ENCODE results near the gene NT5E. TPM values are rescaled to one million over a fixed set of nuclear protein-coding genes. Genes with fewer than 3 reads are reported as not detected.

NT5E gene
- total RNA-seq, 1 donor from 2014 or later, result 8.2 TPM

DNA sequence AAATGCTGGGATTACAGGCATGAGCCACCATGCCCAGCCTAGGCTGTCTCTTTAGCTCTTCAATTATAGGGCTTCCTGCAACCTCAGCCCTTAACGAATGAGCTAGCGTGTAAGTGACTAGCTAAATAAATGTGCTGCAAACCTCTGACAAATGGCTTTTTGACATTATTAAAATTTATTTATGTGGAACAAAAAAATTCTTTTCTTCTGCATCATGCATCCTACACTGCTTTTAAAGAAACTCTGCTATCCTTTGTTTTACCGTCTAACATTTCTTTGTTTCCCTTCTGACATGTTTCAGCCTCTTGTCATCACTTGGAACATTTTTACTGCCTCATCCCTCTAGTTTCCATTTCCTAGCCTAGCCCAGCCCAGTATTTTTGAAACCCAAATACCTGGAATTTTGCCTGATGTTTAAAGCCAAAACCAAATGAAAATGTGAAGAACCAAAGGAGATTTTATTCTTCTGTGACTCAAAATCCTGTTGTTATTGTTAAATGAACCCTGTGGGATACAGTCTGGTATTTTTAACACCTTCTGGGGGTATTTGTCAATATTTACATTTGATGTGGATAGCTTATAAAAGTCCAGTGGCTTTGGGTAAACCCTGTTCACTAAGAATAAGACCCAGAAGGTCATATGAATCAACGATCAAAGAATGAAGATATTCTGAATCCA lies 9.5 kb downstream of the NT5E start:
- FAIRE-seq (no peak), DNase-seq (ENCODE audit: low spot score in 2 of 2) (no peak)

DNA sequence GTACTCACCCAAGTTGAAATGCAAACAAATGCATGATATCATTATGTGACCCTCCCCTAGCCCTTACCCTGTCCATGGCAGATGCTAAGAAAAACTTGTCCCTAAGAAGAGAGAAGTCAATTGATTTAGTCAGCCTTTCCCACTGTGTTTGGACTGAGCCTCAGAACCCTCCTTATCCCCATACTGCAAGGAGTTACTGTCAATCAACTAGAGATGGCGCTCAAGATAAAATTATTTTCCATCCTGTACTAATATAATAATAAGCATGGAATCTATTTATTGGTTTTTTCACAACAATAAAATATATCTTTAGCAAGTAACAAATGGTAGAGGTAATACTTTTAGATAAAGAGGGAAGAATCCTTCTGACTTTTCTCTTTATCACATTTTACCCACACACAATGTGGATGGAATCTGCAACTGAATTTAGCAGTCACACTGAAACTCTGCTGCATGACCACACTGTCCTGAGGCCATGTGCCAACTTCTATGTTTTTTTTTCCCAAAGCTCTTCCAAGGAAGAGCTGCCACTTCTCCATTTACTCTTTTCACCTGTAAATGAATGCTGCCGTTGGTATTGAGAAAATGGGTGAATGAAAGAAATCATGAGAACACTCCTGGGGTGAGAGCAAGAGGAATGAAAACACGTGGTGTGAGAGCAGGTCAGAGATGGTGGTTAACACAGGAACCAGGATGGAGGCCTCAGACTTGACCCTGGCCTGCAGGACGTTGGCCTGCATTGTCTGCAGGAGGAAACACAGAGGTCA lies 10.5 kb downstream of the NT5E start:
- FAIRE-seq (no peak), DNase-seq (ENCODE audit: low spot score in 2 of 2) (no peak)

DNA sequence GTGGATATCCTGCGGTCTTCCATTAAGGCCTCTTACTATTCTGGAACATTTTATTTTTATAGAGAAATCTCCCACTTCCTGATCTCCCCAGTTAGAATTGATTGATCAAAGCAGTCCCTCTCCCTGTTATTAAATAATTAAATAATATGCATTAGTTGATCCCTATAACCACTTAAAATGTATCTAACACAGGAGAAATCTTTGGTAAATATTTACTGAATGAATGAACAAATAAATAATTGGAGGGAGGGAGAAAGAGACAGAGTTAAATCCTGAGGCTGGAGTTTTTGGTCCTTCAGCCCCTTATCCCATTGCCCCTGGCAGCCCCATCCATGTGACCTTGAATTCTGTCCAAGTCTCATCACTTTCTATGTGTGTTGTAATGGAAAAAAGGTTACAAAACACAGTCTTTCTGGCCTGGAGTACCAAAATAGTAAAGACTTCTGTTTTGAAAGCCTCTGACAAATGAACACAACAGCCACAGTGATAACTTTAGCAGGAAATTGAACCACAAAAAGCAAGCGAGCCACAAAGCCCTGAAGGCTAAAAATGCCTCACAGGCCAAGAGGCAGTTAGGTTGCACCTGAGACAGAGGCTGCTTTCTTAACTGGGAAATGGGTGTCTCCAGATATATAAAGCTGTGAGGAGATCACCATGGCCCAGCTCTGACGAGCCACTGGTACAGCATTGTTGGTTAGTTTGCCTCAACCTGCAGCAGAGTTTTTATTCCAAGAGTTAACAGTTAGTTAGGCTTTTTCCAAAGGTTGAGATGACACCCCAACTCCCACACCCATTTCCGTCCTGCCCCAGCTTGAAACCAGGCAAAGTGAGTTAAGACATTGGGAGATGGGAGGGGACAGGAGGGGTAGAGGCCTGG lies 11.3 kb downstream of the NT5E start:
- FAIRE-seq (no peak), DNase-seq (ENCODE audit: low spot score in 2 of 2) (no peak)

DNA sequence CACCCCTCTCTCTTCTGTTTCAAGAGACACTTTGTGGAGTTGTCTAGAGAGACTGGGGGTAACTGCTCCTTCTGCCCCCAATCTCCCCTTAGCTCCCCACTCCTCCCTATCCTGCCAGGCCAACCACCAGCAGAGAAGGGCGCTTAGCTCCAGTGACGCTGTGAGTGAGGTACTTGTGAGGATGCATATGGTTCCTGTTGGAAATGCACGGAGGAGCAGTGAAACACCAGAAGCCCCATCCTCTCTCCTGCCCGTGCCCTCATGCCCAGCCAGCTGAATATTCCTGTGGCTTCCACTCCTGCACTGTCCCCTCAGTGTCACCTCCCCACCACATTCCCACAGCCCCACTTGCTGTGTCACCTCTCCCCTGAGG lies 11.9 kb downstream of the NT5E start:
- no peak for FAIRE-seq
- no peak for DNase-seq (ENCODE audit: low spot score in 2 of 2)

DNA sequence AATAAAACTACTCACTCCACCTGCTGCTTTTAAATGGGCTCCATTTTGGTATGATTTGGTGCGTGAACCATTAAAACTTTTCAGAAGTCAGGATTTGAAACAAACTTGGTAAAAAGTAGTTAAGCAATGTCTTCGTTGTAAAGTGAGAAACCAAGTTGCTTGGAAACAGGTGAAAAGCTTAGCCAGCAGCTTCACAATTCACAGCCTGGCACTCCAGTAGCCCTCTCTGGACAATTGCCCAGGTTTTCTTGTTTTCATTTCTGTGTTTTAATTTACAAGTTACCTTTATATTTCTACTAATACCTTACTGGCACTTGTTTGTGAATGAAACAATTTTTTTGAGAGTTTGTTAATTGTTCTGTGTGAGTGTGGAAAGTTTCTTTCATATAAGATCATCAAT lies 12.8 kb downstream of the NT5E start:
- no peak for FAIRE-seq
- no peak for DNase-seq (ENCODE audit: low spot score in 2 of 2)

DNA sequence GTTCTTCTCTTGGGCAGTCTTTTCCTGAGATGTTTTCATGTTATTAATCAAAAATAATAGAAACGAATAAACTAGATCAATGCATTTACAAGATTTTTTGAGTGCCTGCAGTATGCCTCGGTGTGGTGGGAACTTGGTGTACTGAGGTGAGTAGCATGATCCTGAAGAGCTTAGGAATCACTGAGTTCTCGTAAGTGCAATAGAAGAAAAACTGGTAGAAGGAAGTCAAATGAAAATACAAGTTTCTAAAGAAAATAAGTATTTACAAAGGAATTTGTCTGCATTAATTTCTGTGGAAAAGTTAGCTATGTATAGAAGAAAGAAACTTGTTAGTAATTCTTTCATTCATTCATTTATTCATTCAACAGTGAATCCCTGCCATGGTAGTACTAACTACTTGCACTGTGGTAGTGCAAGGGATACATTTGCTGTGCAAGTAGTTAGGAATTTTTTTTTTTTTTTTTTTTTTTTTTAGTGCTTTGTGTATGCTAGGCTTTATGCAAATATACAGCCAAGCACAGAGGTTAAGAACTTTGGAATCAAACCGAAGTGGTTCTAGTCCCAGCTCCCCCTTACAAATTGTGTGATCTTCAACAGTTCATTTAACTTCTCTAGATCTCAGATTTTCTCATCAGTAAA lies 13.9 kb downstream of the NT5E start:
- FAIRE-seq, result no peak
- no peak for DNase-seq (ENCODE audit: low spot score in 2 of 2)

DNA sequence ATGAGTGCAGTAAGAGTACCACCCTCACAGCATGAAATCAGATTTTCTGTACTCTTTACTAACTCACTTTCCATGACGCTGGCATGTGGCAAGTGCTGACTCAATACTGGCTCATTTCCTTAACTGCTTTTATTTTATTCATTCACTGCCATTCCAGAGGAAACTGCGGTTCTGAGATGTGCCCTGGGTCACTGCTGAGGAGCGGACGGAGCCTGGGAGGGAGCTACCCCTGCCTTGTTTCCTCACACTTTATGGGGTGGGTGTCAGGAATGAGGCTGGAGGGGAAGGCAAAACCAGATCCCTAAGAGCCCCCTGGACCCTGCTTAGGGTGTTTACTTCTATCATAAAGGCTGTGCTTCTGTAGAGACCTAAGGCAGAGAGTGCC lies 14.4 kb downstream of the NT5E start:
- DNase-seq (ENCODE audit: low spot score in 2 of 2) (peak in 1 of 2 donors; percentile 13), FAIRE-seq (no peak)

DNA sequence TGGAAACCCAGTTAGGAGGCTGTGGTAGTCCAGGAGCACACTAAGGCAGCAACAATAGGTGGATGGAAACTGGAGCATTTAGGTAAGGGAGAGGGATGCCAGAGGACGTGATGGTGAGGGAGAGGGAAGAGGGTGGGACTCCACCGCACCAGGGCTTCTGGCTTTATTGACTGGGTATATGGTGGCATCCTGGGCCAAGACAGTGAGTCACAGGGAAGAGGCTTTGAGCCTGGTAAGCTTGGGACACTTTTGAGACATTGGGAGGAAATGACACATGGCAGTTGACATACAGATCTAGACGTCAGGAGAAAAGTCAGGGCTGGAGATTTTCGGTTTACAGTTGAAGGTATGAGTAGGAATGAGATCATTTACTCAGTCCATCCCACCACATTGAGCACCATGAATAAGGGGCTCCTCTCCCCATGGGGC lies 14.9 kb downstream of the NT5E start:
- no peak for FAIRE-seq

DNA sequence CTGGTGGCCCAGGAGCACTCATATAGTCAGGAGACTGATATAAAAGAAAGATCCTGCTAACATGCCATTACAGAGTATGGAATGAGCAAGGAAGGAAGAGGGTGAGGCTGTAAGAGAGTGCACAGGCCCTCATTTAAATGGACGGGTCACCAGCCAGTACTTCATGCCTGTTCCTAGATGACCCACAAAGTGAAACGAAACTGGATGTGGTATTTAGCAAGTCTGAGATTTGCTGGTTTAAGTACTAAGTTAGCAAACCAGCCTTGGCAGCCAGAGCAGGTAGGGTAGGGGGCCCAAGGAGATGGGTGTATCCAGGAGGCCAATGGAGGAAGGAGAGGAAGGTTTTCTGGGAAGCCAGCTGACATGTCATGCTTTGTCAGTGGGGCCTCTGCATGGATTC lies 15.9 kb downstream of the NT5E start:
- DNase-seq (ENCODE audit: low spot score in 2 of 2) (no peak), FAIRE-seq (no peak)

More for the DNA sequence above, 14.9 kb downstream of the NT5E start:
- no peak for DNase-seq (ENCODE audit: low spot score in 2 of 2)

DNA sequence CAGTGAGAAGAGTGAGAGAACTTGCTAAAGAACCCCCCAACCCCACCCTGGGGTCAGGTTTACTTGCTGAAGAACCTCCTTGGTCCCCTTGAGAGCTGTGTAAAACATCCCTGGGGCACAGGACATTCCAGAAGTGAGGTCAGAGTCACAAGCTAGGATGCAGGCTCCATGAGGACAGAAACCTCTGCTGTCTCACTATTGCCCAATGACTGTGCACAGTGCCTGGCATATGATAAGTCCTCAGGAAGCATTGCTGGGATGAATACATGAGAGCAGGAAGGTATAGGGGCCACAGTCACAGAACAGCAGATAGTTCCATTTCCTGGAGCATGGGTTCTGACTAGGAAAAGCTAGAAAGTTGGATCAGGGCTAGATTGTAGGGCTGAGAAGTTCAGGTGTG lies 18.4 kb downstream of the NT5E start:
- no peak for DNase-seq (ENCODE audit: low spot score in 2 of 2)
- FAIRE-seq, result no peak

DNA sequence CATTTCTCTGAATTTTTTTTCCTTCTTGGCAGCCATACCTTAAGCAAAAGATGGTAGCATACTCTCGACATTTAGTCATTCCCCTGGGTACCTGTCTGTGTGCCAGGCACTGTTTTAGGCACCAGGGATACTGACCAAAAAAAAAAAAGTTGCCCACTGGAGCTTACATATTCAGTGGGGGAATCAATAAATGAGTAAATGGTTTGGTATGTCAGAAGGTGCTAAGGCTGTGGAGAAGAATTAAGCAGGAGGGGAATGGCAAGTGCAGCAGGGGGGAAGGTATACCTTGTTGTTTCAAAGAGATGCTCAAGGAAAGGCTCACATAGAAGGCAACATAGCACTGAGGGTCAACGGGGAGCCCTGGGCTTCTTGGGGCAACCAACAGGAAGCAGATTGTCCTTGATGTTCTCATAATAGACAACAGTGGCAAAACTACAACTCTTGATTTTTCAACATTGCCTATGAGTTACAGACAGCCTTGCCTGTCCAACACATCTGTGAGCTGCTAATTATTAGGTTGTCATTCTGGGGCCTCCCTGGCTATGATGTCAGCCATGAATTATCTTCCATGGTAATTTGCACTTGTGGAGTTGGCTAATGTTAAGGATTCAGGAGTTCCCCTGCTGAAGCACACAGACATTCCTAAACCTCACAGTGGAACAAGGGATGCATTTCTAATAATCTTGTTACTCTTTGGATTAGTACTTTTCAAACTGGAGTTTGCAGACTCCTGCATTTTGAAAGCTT lies 19.6 kb downstream of the NT5E start:
- FAIRE-seq, result no peak
- no peak for DNase-seq (ENCODE audit: low spot score in 2 of 2)

DNA sequence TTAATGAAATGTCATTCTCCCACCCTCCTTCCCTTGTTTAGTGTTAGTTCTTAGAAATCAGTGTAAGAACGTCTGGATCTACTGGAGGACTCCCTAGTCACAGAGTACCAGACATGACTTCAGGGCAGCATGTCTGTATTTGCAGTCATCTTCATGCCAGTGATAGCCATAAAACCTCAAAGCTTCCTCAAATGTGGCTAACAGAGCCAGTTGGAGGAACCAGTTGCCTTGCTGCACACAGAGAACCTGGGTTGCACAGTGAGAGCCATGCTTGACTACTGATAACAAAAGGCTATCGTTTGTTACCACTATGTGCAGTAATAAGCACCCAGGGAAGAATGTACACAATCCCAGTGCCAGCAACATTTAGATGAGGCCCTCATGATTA lies 20.1 kb downstream of the NT5E start:
- DNase-seq (ENCODE audit: low spot score in 2 of 2) (no peak), FAIRE-seq (no peak)

DNA sequence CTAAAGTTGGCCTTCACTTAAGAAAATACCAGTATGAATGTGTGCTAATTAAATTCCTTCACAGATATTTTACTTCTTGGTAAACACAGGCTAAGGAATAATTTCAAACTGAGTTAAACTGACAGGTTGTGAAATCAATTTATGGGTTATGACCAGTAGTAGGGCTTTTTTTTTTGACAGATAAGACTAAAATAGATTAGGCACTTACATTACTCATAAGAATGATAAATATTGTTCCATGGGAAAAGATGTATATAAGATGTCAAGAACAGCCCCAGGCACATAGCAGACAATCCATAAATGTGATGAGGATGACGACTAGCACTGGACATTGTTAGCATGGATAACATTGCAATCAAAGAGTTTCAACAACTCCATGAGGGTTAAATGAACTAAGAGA lies 22.9 kb downstream of the NT5E start:
- DNase-seq (ENCODE audit: low spot score in 2 of 2) (no peak), FAIRE-seq (no peak)

DNA sequence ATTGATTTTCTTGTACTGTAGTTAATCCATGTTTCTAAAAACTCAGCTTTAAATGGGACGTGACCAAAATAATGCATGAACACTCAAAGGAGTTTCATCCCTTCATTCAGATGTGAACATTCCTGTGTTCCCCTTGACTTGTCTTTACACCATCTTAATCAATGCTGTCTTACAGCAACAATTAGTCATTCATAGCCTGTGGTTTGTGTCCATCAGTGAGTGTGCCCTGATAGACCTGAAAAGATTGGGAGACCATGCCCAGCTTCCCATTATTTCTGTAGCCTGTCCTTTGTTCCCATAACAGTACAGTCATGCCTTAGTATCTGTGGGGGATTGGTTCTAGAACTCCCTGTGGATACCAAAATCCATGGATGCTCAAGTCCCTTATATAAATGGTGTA lies 23.9 kb downstream of the NT5E start:
- FAIRE-seq (no peak), DNase-seq (ENCODE audit: low spot score in 2 of 2) (no peak)

DNA sequence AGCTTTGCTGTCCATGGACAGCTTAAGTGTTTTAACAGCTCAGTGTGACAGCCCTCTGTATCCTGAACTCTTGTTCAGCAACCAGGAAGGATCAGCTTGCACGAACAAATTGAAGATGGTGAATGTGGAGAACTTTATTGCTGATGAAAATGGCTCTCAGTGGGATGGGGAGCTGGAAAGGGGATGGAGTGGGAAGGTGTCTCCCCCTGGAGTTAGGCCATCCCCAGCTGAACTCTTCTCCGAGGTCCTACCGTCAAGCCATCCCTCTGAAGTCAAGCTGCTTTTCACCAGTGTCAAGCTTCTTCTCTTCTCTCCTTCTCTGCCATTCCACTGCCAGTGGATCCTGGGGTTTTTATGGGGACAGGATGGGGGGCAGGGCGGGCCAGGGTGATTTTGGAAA lies 26.6 kb downstream of the NT5E start:
- FAIRE-seq (no peak), DNase-seq (ENCODE audit: low spot score in 2 of 2) (no peak)

DNA sequence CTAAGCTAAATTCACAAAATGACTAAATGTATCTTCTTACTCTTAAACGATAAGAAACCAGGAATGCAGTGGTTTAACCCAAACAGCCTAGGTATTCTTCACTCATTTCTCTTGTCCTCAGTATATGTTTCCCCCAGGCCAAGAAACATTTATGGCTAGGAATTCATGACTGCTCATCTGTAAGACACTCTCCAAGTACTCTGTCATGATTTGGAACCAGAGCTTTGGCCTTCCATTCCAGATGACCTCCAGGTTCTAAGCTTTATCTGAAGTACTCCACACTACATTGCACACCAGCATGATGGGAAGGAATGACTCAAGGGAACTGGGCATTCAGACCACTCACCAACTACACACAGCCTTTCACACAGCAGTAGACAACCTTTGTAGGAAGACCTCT lies 29.3 kb downstream of the NT5E start:
- DNase-seq (ENCODE audit: low spot score in 2 of 2) (no peak), FAIRE-seq (no peak)

DNA sequence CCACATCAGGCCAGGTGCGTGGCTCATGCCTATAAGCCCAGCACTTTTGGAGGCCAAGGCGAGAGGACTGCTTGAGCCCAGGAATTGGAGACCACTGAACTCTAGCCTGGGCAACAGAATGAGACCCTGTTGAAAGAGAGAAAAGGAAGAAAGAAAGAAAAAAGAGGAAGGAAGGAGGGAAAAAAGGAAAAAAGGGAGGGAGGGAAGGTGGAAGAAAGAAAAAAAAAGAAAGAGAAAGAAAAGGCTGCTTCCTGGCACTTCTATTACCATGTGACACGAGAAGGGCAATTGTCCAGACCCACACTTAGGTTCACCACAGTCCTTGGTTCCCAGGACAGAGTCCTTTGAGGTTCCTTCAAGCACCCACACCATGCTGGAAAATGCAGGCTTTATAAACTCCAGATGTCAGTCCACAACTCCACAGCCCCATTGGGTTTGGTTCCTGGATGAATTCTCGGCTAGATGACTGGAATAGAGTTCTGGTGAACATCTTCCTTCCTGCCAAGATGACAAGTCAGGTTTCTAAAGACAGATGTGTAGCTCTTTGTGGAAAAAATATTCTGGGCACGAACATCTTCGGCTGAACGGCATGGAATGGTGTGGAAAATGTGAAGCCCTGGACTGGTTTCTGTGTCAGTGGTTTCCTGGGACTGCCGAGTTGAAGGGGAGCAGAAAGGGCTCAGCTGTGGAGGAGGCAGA lies 32.5 kb downstream of the NT5E start:
- DNase-seq (ENCODE audit: low spot score in 2 of 2), result no peak
- FAIRE-seq, result no peak

DNA sequence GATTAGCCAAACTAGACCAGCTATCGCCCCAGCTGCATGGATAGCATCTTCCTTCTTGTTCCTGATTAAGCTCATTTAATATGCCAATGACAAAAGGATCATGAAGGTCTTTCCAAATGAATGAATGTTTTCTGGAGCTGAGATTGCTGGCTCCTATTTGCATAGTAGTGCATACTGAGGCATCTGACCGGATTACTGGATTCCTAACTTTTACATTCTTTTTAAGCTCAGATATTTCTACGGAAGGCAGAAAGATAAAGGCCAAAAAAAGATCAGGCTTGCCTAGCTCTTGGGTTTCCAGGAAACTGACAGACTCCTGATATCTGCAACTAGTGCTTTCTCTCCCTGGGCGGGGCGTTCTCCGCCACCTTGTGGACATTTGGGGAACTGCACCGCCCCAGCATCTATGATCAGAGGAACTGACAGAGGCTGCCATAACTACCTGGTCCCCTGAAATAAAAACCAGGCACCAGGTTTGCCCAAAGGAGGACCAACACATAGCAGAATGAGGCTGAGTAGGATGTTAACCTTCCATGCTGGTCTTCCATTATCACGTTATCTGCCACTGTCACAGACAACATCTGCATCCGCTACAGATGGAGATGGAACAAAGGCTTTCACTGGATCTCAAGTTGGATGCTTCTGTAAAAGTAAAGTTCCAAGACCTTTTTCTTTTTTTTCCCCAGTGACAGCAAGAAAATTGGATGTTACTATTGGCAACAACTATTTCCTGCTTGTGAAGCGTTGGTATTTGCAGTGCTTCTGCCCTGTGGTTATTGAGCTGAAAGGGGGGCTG lies 33.2 kb downstream of the NT5E start:
- FAIRE-seq (no peak), DNase-seq (ENCODE audit: low spot score in 2 of 2) (peak; percentile 17 to 45)

DNA sequence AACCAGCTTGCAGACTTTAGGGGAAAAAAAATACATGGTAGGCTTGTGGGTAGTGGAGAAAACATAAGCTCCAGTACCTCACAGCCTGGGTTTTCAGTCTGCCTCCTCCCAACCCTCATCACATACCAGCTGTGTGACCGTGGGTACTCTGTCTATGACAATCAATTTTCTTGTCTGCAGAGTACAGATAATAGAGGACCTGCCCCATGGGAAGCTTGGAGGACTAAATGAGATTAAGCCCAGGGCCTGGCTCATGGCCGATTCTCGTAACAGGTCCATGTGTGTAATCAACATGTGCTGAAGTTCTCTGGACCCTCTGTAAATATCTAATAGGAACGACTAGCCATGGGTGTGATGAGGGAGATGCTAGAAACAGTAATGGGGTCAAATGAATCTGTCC lies 34.0 kb downstream of the NT5E start:
- DNase-seq (ENCODE audit: low spot score in 2 of 2) (no peak), FAIRE-seq (no peak)
